Measurements from ENCODE around the gene H1-8.

- TF ChIP-seq YY1 (IDR thresholded peaks at IDR 0.05; ENCODE audit: insufficient read depth, insufficient read length) (no peak), ZNF274 (IDR thresholded peaks at IDR 0.05; ENCODE audit: low read depth, low read length) (no peak), SUZ12 (IDR thresholded peaks at IDR 0.05; ENCODE audit: extremely low read depth, insufficient read depth, insufficient read length) (no peak)
Measured at GRCh38 chr3:129594409-129594808, 51.4 kb downstream of the H1-8 start.

Data from NT2/D1 (cell line).